B cell (primary cell): Measurements from ENCODE around the gene UBALD2. TPM values are rescaled to one million over a fixed set of nuclear protein-coding genes. Genes with fewer than 3 reads are reported as not detected.

Experiments used
- ATAC-seq: fragments of 200-7000 bp; cut with Tn5 transposase; one replicate; pipeline ENCODE4 v1.10.0; 2021; ENCODE audit warnings: low read depth, mild to moderate bottlenecking, moderate number of reproducible peaks, moderate library complexity
- CTCF ChIA-PET: fragments of 350-600 bp; sonication (Branson Sonifier 250); formaldehyde crosslinking; loops from one replicate; lab custom pipeline; 2021; ENCODE audit warnings: antibody characterized with exemption, inconsistent platforms; lab: Charles Lee
- POLR2A ChIA-PET: fragments of 350-600 bp; sonication (Branson Sonifier 250); formaldehyde crosslinking; loops from one replicate; lab custom pipeline; 2021; ENCODE audit warnings: antibody characterized with exemption; lab: Charles Lee
- DNase-seq: peaks from one replicate; pipeline ENCODE4 v3.0.0; 2013
- H2AFZ ChIP-seq: 2 replicates; pipeline ENCODE4 v1.6.1; 2012; ENCODE audit warnings: mild to moderate bottlenecking, low read depth, low read length; ENCODE audit not compliant: insufficient read depth, poor library complexity, severe bottlenecking
- H3K27ac ChIP-seq, 2 donors: 1 replicate in 1 of 2; 2 replicates in 1 of 2; pipeline ENCODE4 v1.5.1; 2012 to 2013; ENCODE audit warnings: low read length in 2 of 2, mild to moderate bottlenecking in 2 of 2, moderate library complexity in 1 of 2
- H3K27me3 ChIP-seq, 4 experiments: fragments of 200-600 bp in 1 of 4; sonication (generic) in 1 of 4; replicated peaks in 1 of 4; 1 replicate in 2 of 4; 2 replicates in 2 of 4; pipeline versions ENCODE4 v1.6.1 to v1.7.0; 2013 to 2016; ENCODE audit warnings: low read length in 3 of 4, mild to moderate bottlenecking in 2 of 4, mixed read lengths in 1 of 4, moderate library complexity in 1 of 4; ENCODE audit not compliant: insufficient read depth in 4 of 4, control insufficient read depth in 3 of 4; ENCODE audit errors: control extremely low read depth in 1 of 4
- H3K36me3 ChIP-seq, 2 experiments: replicated peaks in 1 of 2; 1 replicate in 1 of 2; 2 replicates in 1 of 2; pipeline versions ENCODE4 v1.6.1 to v1.7.1; 2013; ENCODE audit warnings: low read length in 1 of 2; ENCODE audit not compliant: insufficient read depth in 2 of 2, control insufficient read depth in 1 of 2; ENCODE audit errors: control extremely low read depth in 1 of 2, extremely low read depth in 1 of 2
- H3K4me1 ChIP-seq, 2 donors: fragments of 200-600 bp in 1 of 2; sonication (generic) in 1 of 2; 1 replicate in 1 of 2; 2 replicates in 1 of 2; pipeline versions ENCODE4 v1.5.1 to v1.6.1; 2013 to 2017; ENCODE audit warnings: low read length in 2 of 2; ENCODE audit not compliant: control insufficient read depth in 2 of 2, insufficient read depth in 2 of 2
- H3K4me2 ChIP-seq: replicated peaks from 2 replicates; pipeline ENCODE3; 2012; ENCODE audit warnings: mild to moderate bottlenecking, low read depth, low read length; ENCODE audit not compliant: poor library complexity, severe bottlenecking
- H3K4me3 ChIP-seq, 5 experiments: fragments of 200-600 bp in 1 of 5; sonication (generic) in 1 of 5; 1 replicate in 3 of 5; 2 replicates in 2 of 5; pipeline versions ENCODE4 v1.5.1 to v1.7.0; 2011 to 2016; ENCODE audit warnings: low read length in 4 of 5, mild to moderate bottlenecking in 4 of 5, low read depth in 2 of 5, control low read depth in 1 of 5, moderate library complexity in 1 of 5; ENCODE audit not compliant: insufficient read depth in 1 of 5; ENCODE audit errors: control extremely low read depth in 1 of 5, extremely low read depth in 1 of 5
- H3K79me2 ChIP-seq: fragments of 200-600 bp; sonication (generic); one replicate; pipeline ENCODE4 v1.6.0; 2016; ENCODE audit warnings: low read length; ENCODE audit not compliant: control insufficient read depth, insufficient read depth
- H3K9ac ChIP-seq: fragments of 200-600 bp; sonication (generic); 2 replicates; pipeline ENCODE4 v1.6.1; 2017; ENCODE audit warnings: mild to moderate bottlenecking, low read length, moderate library complexity
- H3K9me3 ChIP-seq, 3 donors: one replicate each; pipeline versions ENCODE4 v1.6.1 to v1.7.1; 2013; ENCODE audit warnings: low read length in 2 of 3; ENCODE audit not compliant: control insufficient read depth in 2 of 3, insufficient read depth in 1 of 3; ENCODE audit errors: control extremely low read depth in 1 of 3
- H4K20me1 ChIP-seq: 2 replicates; pipeline ENCODE4 v1.6.0; 2012; ENCODE audit warnings: mild to moderate bottlenecking, low read length; ENCODE audit not compliant: insufficient read depth, control insufficient read depth, poor library complexity, severe bottlenecking
- H3K27ac Mint-ChIP-seq: one replicate; pipeline ENCODE4 v1.8.0; 2021; ENCODE audit warnings: mixed read lengths
- H3K27me3 Mint-ChIP-seq: one replicate; pipeline ENCODE4 v1.8.0; 2021; ENCODE audit warnings: mixed read lengths
- H3K4me1 Mint-ChIP-seq: one replicate; pipeline ENCODE4 v1.8.0; 2021; ENCODE audit warnings: mixed read lengths
- H3K4me3 Mint-ChIP-seq: one replicate; pipeline ENCODE4 v1.8.0; 2021; ENCODE audit warnings: mixed read lengths
- H3K9me3 Mint-ChIP-seq: one replicate; pipeline ENCODE4 v1.8.0; 2022; ENCODE audit warnings: mixed read lengths; ENCODE audit not compliant: insufficient read depth
- CTCF ChIP-seq: fragments of 200-600 bp; IDR thresholded peaks from one replicate; pipeline ENCODE4 v1.8.0; 2022; ENCODE audit warnings: antibody characterized with exemption, mild to moderate bottlenecking
- EZH2 ChIP-seq: IDR thresholded peaks from 2 replicates; pipeline ENCODE4 v1.6.1; 2012; ENCODE audit warnings: borderline replicate concordance, low read depth, mild to moderate bottlenecking, moderate library complexity, low read length; ENCODE audit not compliant: insufficient read depth, poor library complexity, severe bottlenecking
- WGBS: methylation state at CpG from one replicate; pipeline ENCODE4 v1.1.5; 2013; ENCODE audit warnings: missing lambda C conversion rate; ENCODE audit not compliant: insufficient coverage; 5-methylcytosine and 5-hydroxymethylcytosine counted together
- intact Hi-C: fragments of 100-400 bp; cut with micrococcal nuclease; formaldehyde crosslinking; loops from one replicate; pipeline ENCODE4 v1.10.0; 2022
- polyA plus RNA-seq: library from polyadenylated mRNA; depleted of rRNA; stranded (reverse); fragments of >200 nt; gene quantifications from 2 replicates; pipeline ENCODE4 v1.2.3, GENCODE V29; 2012
- total RNA-seq, 2 donors: library from RNA; stranded (reverse); fragments of 120-200 nt in 1 of 2; gene quantifications; 1 replicate in 1 of 2; 2 replicates in 1 of 2; pipeline versions ENCODE4 v1.2.3 to v1.2.4, GENCODE V29; 2013 to 2022

UBALD2 gene
- total and polyA plus RNA-seq, 2 donors (not counting 1 experiment from before 2014, with no cell fraction given): 78.9 to 155 TPM

GRCh38 chr17:76239538-76240274 is 25.4 kb upstream of the UBALD2 start:
- Histone ChIP-seq H3K27ac (no peak overlapping the region), H3K27me3 (peaks cover 0 to 46% (median 26%) of the 10 kb centered on the region in 4 experiments), H4K20me1 (no peaks in the 10 kb centered on the region), H2AFZ (peak overlapping the region; percentile 70), H3K79me2 (no peaks in the 10 kb centered on the region), H3K36me3 (no peaks in the 10 kb centered on the region), H3K4me3 (peak overlapping the region in 4 of 5 experiments; percentile 26 to 54 (median 40)), H3K4me2 (peak overlapping the region; percentile 96), H3K9ac (peak overlapping the region; percentile 43), H3K9me3 (peaks cover 0 to 5% (median 1%) of the 10 kb centered on the region in 3 donors), H3K4me1 (peaks cover 16 to 21% of the 10 kb centered on the region in 2 donors)
- DNase-seq (peak; percentile 44), ATAC-seq (peak; percentile 5)
- CTCF ChIA-PET: interaction anchor here (0.6 to 1.3 kb wide), 2 partner anchors 21 to 25 kb away, joined by 3 read pairs; no protein-coding TSS in a partner anchor
- peaks cover 34% of the 10 kb centered on the region for H3K27me3 Mint-ChIP-seq
- TF ChIP-seq EZH2: peak; percentile 97
- TF ChIP-seq CTCF: no peak
- H3K27ac Mint-ChIP-seq: no peak overlapping the region
- intact Hi-C loops: loop anchor here (1.0 to 2.0 kb wide), 2 partner anchors 25 to 33 kb away; no protein-coding TSS in a partner anchor
- 11% methylated on average over 74 of the region's 75 CpGs for WGBS
- H3K4me3 Mint-ChIP-seq: peak overlapping the region; percentile 77
- no peaks in the 10 kb centered on the region for H3K9me3 Mint-ChIP-seq
- POLR2A ChIA-PET: interaction anchor here (0.6 kb wide), 1 partner anchor 487 kb away, joined by 5 read pairs; the partner anchor contains the start of gene METTL23
- peaks cover 11% of the 10 kb centered on the region for H3K4me1 Mint-ChIP-seq
